Activated T-cell treated with anti-CD3 and anti-CD28 coated beads for 48 hours (primary cell): ENCODE measurements around the gene RASGRP4.
"Not testable (repeated sequence)": the region's sequence is repeated elsewhere in the genome, so short reads cannot be mapped to it uniquely, and the experiment has no call there.

Source experiments
- DNase-seq: peaks from one replicate; pipeline ENCODE4 v3.0.0-alpha.2; 2020; ENCODE audit warnings: low read depth

RASGRP4 gene

GRCh38 chr19:38417146-38417543 lies 8.9 kb downstream of the RASGRP4 start:
- DNase-seq, result no peak

DNA sequence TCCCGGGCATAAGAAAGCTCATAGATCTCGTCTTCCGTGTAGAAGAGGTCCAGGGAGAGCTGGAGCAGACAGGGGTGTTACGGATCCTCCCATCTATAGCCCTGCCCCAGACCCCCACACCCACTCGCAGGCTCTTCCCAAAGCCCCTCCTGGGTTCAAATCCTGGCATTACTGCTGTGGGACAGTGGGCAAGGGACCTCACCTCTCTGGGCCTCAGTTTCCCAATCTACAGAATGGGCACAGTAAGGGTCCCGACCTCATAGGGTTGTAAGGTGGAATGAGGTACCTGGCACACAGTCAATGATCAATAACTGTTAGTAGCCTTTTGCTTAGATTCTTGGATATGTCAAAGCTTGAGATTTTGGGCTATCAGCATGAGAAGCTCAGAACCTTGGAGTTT lies 12.6 kb downstream of the RASGRP4 start:
- no peak for DNase-seq

- no peak for DNase-seq
These were observed 13.1 kb downstream of the RASGRP4 start for GRCh38 chr19:38412961-38413360.

DNA sequence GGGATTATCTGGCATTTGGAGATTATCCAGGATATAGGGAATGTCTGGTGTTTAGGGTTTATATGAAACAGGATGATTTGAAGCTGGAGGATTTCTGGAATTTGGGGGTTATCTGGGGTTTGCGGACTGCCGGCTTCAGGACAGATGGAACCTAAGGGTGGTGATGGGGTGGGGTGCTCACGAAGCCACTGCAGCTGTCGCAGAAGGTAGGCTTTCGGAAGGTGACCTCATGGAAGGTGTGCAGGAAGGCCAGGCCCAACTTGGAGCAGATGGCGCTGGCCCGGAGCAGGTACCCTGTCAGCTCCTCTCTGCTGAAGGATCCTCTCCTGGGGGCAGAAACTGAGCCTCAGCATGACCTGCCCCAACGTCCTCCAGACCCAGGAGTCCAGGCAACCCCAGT lies 13.5 kb downstream of the RASGRP4 start:
- no peak for DNase-seq

DNA sequence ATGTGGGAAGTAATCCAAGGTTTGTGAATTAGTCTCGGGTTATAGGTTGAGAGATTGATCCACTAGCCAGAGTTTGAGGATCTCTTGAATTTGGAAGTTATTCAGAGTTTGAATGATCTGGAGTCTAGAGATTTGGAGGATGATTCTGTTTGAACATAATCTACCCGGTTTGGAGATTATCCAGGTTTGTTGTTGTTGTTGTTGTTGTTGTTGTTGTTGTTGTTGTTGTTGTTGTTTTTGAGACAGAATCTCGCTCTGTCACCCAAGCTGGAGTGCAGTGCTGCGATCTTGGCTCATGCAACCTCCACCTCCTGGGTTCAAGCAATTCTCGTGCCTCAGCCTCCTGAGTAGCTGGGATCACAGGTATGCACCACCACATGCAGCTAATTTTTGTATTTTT lies 14.1 kb downstream of the RASGRP4 start:
- DNase-seq, result not testable (repeated sequence)

DNA sequence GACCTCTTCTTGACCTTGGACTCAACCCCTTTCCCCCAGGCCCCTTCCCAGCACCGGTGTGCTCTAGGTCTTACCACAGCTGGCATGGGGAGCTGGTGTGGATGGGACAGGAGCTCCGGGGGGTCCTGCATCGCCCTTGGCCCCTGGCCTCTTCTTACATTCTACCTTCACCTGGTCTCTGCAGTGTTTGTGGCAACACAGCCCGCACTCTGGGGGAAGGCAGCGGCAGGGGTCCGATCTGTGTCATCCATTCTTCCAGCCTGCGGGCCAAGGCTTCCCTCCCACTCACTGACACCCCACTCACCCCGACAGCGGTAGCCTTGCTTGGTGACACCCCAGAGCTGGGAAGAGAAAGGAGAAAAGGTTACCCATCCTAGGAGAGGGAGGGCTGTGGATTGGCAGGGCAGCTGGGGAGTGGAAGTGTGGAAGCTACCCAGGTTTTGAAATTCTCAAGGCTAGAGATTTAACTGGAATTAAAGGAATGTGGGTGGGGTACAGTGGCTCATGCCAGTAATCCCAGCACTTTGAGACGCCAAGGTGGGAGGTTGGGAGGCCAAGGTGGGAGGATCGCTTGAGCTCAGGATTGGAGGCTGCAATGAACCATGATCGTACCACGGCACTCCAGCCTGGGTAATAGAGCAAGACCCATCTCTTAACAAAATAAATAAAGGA lies 14.8 kb downstream of the RASGRP4 start:
- DNase-seq, result no peak

GRCh38 chr19:38410407-38410806 lies 15.6 kb downstream of the RASGRP4 start:
- DNase-seq, result not testable (repeated sequence)

DNA sequence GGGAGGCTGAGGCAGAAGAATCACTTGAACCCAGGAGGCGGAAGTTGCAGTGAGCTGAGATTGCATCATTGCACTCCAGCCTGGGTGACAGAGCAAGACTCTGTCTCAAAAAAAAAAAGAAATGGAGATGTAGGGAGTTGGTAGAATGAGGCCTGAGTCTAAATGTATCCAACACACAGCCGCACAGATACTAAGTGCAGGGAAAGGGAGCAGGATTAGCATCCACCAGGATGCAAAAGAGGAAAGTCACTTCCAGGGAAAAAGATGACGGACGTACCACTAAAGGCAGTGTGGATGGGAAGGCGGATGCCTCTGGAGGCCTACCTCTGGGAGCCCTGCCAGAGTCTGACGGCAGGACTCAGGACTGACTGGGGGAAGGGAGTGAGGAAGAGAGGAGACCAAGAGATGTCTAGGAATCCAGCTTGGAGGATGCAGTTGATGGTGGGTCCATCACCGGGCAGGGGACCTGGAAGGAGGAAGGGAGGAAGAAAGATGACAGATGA lies 16.3 kb downstream of the RASGRP4 start:
- DNase-seq, result no peak

DNA sequence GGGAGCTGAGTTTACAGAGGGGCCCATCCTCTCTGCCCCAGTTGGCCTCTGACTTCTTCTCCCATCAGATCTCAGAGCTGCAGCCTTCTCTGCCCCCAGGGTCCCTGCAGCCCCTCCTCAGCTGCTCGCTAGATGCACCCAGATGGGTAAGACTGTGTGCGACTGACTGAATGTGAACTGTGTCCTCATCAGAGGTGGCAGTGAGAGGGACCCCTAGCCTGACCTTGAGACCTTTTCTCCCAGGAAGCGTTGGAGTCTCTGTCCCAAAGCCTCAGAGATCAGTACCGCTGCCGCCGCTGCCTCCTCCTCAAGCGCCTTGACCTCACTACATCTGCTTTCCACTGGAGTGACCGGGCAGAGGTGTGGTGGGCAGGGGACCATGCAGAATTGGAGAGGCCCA lies 20.7 kb downstream of the RASGRP4 start:
- DNase-seq, result no peak

- no peak for DNase-seq
These were observed 21.2 kb downstream of the RASGRP4 start for GRCh38 chr19:38404858-38405257.

- DNase-seq, result peak; percentile 98
These were observed 22.9 kb downstream of the RASGRP4 start, which contains the start of gene FAM98C for GRCh38 chr19:38402967-38403674. Gene FAM98C, plus strand, starts transcription at chr19:38403093. Its CDS starts 61 bp downstream, at chr19:38403154.

DNA sequence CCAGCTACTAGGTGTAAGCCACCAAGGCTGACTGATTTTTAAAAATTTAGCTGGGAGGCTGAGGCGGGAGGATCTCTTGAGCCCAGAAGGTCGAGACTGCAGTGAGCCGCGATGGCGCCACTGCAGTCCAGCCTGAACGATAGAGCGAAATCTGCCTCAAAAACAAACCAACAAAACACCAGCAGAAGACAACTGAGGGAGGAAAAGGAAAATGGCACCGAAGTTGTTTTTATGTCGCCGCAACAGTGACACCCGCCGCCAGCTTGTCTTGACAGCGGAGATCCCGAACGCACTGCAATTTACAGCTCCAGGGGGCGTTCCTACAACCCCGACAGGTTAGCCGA lies 23.4 kb downstream of the RASGRP4 start:
- DNase-seq, result no peak

- no peak for DNase-seq
These were observed 24.9 kb downstream of the RASGRP4 start for GRCh38 chr19:38401148-38401547.

GRCh38 chr19:38400361-38400760 lies 25.7 kb downstream of the RASGRP4 start:
- DNase-seq, result no peak

- no peak for DNase-seq
These were observed 26.5 kb downstream of the RASGRP4 start for GRCh38 chr19:38399537-38399936.

GRCh38 chr19:38399081-38399480 lies 26.9 kb downstream of the RASGRP4 start:
- no peak for DNase-seq

- peak; percentile 49 for DNase-seq
These were observed 30.5 kb downstream of the RASGRP4 start for GRCh38 chr19:38395381-38396114.

DNA sequence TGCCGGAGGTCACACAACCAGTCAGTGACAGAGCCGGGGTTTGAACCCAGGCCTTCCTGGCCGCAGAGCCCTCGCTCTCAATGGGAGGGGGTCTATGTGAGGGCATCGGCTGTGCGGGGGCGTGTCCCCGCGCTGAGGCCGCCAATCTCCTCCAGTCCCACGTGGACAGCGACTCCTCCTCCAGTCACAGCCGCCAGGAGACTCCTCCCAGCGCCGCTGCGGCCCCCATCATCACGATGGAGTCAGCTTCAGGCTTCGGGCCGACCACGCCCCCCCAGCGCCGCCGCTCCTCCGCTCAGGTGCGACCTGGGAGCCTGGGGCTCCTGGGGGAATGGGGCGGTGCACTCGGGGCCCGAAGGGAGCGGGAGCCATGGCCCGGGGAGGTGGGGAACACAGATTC lies 31.5 kb downstream of the RASGRP4 start:
- peak; percentile 78 for DNase-seq

GRCh38 chr19:38392707-38393308 lies 33.2 kb downstream of the RASGRP4 start:
- no peak for DNase-seq

- no peak for DNase-seq
These were observed 34.0 kb downstream of the RASGRP4 start for GRCh38 chr19:38391911-38392464.

DNA sequence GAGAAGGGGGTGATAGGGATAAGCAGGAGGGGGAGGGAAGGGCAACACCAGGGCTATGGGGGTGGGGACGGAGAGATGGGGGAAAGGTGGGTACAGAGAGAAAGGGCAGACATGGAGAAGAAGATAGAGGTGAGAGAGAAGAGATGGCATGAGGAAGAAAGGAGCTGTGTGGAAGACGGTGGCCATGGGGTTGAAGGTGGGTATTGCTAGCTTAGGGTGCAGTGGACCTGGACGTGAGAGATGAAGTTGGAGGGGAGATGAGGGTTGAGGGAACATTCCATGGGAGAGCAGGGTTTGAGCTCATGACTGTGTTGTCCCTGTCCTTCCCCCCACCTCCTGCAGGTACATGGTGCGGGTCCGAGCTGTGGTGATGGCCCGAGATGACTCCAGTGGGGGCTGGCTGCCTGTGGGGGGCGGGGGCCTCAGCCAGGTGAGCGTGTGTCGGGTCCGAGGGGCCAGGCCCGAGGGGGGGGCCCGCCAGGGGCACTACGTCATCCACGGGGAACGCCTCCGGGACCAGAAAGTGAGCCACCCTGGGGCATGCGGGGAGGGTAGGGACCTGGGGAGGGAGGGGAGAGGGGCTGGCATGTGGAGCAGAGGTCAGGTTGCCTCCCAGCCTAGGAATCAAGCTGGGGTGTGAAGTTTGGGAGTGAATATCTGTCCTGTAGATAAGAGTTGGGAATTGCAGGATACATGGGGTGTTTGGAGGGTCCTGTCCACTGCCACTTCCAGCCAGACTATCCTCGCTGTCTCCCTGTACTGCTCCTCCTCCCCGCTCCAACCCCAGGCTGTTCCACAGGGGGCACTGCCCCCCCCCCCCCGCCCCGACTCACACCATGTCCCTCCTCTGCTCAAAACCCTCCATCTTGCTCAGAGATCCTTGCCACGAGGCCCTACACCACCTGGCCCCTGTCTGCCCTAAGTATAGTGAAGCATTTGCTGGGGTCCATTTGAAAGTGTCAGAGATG lies 35.8 kb downstream of the RASGRP4 start:
- no peak for DNase-seq
